ENCODE measurements around the gene FGF6. TPM values are rescaled to one million over a fixed set of nuclear protein-coding genes. Genes with fewer than 3 reads are reported as not detected.

FGF6 gene
- total and polyA plus RNA-seq, 10 of the 15 experiments (the other 5 are each of a cell fraction or from before 2014, with no cell fraction given): not detected

GRCh38 chr12:4468994-4469393, 23.4 kb upstream of the FGF6 start (continued):
- TF ChIP-seq BCLAF1 (IDR thresholded peaks at IDR 0.05): no peak
- TF ChIP-seq GABPA (IDR thresholded peaks at IDR 0.05; ENCODE audit: low read depth): no peak
- TF ChIP-seq, protein P1, sequence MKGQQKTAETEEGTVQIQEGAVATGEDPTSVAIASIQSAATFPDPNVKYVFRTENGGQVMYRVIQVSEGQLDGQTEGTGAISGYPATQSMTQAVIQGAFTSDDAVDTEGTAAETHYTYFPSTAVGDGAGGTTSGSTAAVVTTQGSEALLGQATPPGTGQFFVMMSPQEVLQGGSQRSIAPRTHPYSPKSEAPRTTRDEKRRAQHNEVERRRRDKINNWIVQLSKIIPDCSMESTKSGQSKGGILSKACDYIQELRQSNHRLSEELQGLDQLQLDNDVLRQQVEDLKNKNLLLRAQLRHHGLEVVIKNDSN (IDR thresholded peaks at IDR 0.05; ENCODE audit: borderline replicate concordance, extremely low read length, insufficient read depth, low read depth, low read length): no peak
- TF ChIP-seq, protein P2, sequence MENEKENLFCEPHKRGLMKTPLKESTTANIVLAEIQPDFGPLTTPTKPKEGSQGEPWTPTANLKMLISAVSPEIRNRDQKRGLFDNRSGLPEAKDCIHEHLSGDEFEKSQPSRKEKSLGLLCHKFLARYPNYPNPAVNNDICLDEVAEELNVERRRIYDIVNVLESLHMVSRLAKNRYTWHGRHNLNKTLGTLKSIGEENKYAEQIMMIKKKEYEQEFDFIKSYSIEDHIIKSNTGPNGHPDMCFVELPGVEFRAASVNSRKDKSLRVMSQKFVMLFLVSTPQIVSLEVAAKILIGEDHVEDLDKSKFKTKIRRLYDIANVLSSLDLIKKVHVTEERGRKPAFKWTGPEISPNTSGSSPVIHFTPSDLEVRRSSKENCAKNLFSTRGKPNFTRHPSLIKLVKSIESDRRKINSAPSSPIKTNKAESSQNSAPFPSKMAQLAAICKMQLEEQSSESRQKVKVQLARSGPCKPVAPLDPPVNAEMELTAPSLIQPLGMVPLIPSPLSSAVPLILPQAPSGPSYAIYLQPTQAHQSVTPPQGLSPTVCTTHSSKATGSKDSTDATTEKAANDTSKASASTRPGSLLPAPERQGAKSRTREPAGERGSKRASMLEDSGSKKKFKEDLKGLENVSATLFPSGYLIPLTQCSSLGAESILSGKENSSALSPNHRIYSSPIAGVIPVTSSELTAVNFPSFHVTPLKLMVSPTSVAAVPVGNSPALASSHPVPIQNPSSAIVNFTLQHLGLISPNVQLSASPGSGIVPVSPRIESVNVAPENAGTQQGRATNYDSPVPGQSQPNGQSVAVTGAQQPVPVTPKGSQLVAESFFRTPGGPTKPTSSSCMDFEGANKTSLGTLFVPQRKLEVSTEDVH (IDR thresholded peaks at IDR 0.05; ENCODE audit: low read depth, partially characterized antibody): no peak
- TF ChIP-seq ETV6 (conservative IDR thresholded peaks at IDR 0.05 in 1 of 2, IDR thresholded peaks at IDR 0.05 in 1 of 2; ENCODE audit: borderline replicate concordance in 1 of 2, low read depth in 1 of 2): no peak
- TF ChIP-seq SRF (IDR thresholded peaks at IDR 0.05; ENCODE audit: low read depth in 2 of 2, low read length in 2 of 2): no peak
- TF ChIP-seq ZNF622 (IDR thresholded peaks at IDR 0.05): no peak
- no peak for TF ChIP-seq ASH2L (IDR thresholded peaks at IDR 0.05; ENCODE audit: borderline replicate concordance, low read depth)

Data from GM12878 (cell line).